GM08714 (cell line): ENCODE results near the gene RPGRIP1L.
"Not testable (repeated sequence)": the region's sequence is repeated elsewhere in the genome, so short reads cannot be mapped to it uniquely, and the experiment has no call there.

ENCODE experiments used
- H3K4me3 ChIP-seq: fragments of 200-500 bp; sonication (Bioruptor generic); 2 replicates; pipeline ENCODE4 v1.5.1; 2014; ENCODE audit warnings: mild to moderate bottlenecking, low read length, inconsistent platforms
- ZNF274 ChIP-seq: IDR thresholded peaks from 2 replicates; pipeline ENCODE4 v1.6.1; 2012; ENCODE audit warnings: mild to moderate bottlenecking, low read depth, low read length

Gene RPGRIP1L

DNA sequence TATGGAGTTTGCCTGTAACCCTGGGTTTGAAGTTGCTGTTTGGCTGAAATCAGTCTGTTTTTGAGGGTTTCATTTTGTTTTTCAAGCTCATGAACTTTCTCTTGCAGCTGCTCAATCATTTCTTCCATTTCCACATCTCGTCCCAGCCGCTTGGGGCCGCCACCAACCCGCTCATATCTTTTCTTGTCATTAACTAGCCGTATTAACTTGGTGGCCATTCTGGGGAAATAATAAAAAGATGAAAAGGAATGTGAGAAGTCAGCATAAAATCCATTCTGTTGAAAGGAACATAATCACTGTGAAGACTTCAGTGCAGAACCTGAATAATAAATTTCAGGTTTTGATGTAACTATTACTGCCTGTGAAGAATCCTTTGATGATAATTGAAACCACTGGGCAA, 11.5 kb downstream of the RPGRIP1L start:
- TF ChIP-seq ZNF274, result no peak
- H3K4me3 ChIP-seq, result no peak overlapping the region

DNA sequence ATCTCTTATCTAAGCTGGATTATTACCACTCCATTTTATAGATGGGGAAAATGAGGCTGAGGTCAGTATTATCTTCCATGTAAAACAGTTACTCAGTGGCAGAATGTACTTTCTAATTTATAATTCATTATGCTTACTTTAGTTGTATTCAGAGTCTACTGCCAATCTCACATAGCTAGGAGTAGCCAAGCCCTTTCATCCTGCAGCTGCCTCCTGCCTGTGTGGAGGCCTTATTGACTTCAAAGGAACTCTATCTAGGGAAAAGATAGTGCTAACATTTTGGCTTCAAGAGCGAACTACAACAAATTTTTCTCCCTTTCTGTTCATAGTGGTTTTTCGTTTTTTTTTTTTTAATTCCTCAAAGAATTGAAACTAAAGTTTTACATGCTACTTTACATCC, 12.9 kb downstream of the RPGRIP1L start:
- no peak for TF ChIP-seq ZNF274
- H3K4me3 ChIP-seq, result no peak overlapping the region

DNA sequence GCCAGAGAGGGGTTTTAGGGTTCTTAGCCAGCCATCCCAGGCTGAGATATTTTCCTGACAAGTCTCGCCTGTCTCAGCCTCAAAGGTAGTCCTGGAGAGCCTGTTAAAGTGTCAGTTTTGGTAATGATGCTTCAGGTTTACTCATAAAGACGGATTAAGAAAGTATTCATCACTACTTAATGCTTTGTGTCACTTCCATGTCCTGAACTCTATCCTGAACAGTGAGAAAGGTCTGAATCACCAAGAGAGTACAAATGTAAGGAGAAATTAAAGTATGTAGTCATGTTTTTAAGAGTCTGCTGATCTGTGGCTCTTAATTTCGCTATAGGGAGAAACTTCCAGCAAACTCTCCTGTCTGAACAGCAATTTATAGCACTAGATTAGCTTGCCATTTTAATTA, 14.0 kb downstream of the RPGRIP1L start:
- no peak for TF ChIP-seq ZNF274
- H3K4me3 ChIP-seq, result no peak overlapping the region

DNA sequence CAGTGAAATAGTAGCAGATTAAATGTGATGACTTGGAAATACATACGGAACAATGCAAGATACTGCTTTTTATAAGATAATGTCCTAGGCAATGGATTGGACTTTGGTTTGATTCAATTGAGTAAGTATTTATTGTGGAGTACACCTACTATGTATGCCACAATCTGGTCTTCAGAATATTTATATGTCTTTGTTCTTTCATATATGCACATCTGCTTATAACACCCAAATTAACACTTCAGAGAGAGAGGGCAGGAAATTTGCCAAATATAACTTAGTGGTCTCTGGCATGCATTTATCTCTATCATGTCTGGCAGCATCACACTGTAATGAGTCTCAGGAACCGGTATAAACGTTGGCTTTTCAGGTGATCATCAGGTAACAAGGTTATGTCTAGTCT, 16.9 kb downstream of the RPGRIP1L start:
- no peak for TF ChIP-seq ZNF274
- H3K4me3 ChIP-seq, result no peak overlapping the region

DNA sequence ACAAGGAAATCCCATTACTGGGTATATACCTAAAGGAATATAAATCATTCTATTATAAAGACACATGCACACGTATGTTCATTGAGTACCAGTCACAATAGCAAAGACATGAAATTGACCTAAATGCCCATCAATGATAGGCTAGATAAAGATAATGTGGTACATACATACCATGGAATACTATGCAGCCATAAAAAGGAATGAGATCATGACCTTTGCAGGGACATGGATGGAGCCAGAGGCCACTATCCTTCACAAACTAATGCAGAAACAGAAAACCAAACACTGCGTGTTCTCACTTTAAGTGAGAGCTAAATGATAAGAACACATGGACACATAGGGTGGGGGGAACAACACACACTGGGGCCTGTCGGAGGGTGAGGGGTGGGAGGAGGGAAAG, 18.3 kb downstream of the RPGRIP1L start:
- H3K4me3 ChIP-seq, result not testable (repeated sequence)

DNA sequence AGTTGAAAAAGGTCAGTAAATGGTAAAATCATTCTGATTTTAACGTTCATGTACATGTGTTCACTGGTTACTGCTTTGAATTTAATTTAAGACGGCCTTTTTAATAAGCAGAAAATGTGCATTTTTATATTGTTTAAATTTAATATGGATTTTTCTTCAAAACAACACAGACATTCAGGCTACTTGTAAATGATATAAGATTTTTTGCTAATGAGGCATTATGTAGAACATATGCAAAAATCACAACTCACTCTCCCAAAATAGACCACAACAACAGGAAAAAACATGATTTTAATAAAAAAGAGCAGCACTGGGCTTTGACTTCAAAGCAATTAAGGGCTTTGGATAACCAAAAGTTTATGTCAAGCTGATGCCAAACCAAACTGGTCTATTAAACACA, 22.3 kb downstream of the RPGRIP1L start:
- no peak for TF ChIP-seq ZNF274
- H3K4me3 ChIP-seq, result no peak overlapping the region

DNA sequence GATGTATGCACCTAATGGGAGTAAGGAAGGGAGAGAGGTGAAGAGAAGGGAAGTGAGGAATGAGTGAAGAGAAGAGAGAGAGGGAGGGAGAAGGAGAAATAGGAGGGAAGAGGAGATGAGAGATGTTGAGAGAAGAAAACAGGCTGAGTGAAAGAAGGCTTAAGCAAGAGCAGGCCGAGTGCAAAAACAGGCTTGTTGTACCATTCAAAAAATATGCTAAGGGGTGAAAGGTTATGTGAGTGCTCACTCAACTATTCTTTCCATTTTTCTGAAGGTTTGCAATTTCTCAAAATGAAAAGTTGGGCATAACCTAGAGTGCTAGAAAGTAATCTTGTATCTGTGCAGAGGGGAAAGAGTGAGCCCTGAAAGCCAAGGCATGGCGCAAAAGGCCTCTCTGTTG, 22.9 kb downstream of the RPGRIP1L start:
- H3K4me3 ChIP-seq, result no peak overlapping the region
- no peak for TF ChIP-seq ZNF274

DNA sequence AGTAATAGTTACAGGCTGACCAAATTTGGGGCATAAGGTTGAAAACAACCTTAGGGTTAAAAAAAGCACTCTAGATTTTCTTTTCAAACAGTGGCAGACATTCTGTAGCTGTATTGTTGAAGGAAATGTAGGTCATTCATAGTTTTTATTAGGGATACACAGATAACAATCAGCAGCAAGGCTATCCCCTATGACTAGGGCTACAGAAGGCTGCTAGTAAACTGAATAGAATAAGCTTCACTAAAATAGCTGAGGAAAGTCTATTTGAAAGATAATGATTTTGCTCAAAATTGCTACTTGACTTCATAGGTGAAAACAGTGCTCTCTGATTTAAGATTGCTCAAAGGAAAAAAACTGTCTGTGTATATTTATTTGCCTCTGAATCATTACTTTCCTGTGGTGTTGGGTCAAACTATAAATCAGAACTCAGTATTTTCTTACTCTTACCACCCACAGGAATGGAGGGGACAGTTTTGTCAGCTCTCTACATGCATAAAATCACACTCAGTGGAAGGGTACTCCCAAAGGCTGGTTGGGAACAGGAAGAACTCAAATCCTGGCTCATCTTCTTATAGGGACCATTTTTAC, 24.8 kb downstream of the RPGRIP1L start:
- TF ChIP-seq ZNF274, result no peak
- no peak overlapping the region for H3K4me3 ChIP-seq

DNA sequence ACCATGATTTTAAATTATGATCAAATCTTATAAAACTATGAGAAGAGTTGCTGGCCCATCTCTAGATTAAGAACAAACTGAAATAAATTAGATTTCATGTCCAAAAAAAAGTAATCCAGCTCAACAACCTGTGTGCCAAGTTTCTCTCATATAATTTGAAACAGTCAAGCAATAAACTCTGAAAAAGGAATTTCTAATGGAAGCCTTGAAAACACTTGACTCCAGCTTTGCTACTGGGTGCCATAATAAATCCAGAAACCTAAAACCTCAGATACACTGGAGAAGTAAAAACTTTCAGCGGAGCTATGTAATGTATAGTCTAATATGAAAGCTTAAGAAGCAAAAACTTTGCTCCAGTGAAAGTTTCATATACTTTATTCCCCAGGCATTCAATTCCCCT, 25.5 kb downstream of the RPGRIP1L start:
- TF ChIP-seq ZNF274, result no peak
- no peak overlapping the region for H3K4me3 ChIP-seq

DNA sequence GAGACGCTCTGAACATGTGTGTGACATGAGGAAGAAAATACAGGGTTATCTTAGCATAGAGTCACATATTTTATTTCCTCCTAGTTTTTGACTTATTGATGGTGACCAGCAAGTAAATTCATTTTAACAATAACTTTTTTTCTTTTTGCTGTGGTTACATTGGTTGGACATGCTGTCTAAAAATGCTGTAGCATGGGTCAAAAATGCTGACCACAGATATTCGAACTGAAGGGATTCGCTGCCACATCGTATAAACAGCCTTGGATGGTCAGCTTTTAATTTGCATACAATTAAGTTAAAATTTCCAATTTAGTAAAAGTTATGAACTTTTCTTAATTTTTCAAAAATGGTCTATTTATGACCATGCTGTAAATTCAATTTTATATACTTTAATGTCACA, 30.5 kb downstream of the RPGRIP1L start:
- TF ChIP-seq ZNF274, result no peak

DNA sequence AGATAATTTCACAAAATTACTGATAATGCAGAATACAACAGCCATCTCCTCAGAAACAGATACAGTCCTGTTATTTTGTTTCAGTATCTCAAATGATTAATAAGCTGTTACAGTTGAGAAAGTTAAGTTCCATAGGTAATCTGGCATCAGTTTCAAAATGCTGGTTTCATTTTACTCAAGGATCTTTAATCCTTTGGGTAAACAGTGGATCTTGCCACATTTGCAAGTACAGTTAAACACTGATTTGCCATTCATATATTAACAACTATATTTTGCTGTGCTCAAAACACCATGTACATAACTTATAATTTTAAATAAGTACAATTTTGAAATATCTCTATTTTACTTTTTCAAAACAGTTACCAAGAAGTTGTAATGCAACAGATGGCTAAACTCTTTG, 31.2 kb downstream of the RPGRIP1L start:
- no peak overlapping the region for H3K4me3 ChIP-seq
- no peak for TF ChIP-seq ZNF274

More for the DNA sequence above, 30.5 kb downstream of the RPGRIP1L start:
- no peak overlapping the region for H3K4me3 ChIP-seq

DNA sequence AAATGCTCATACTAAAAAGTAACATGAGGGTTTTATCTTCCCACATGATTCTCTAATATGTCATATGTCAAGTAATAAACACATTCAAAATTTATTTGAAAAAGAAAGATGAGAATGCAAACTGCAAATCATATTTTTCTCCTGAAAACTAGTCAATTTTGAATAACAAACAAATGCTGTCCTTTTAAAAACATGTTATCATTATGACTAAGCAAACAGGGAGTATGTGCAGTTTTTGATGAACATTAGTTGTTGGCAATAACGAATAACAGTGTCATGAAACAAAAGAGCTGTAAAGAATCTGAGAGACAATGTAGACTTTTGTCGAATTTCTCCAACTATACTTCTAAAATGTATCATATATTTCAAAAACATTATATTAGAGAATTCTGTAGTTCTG, 34.8 kb downstream of the RPGRIP1L start:
- no peak for TF ChIP-seq ZNF274
- no peak overlapping the region for H3K4me3 ChIP-seq

DNA sequence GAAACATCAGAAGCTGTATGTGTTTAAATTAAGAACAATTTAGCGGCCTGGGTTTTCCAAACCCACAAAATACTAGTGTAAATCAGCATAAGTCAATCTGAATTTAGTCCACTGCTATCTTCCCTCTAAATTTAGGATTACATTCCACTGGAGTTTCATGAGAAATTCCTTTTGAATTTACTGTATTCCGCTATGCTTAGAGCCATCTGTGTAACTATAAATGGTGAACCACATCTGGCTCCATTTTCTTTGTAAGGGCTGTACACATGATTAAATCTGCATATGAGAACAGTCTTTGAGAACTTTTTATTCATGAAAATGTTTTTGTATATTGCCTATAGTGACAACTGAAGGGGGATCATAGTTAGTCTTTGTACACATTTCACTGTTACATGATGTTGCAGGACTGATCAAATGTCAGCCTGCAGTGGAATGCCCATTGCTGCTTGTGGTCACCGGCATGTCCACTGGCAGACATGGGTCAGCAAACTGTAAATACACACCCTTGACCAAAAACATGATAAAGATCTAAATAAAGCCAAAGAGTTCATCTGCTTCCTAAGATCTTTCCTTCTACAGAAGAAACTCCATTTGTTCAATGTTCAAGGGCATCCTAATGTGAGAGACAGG, 36.8 kb downstream of the RPGRIP1L start:
- no peak for TF ChIP-seq ZNF274
- H3K4me3 ChIP-seq, result no peak overlapping the region

DNA sequence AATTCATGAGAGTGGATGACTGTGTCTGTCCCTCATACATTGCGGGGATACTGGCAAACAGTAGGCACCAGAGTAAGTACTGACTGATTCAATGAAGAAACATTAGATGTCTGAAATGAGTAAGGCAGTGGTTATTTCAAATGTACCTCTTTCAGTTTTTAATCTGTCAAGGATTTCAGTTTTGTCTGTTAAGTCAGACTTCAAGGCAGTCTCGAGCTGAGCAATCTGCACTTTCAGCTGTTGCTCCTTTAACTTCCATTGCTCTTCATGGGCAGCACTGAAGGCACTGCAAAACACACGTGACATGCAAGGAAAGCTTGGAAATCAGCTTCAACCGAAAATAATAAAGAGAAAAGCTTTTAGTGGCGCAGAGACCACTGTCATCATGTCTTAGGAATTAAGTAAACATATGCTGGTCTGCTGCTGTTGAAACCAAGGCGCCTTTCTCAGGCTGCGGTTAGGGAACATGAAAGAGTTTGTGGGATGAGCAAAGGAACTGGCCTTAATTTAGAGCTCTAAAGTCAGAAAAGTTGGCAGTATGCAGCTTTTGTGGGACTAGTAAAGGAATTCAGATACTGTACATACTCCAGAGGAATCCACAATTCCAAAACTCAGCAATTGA, 38.8 kb downstream of the RPGRIP1L start:
- TF ChIP-seq ZNF274, result no peak
- H3K4me3 ChIP-seq, result no peak overlapping the region

DNA sequence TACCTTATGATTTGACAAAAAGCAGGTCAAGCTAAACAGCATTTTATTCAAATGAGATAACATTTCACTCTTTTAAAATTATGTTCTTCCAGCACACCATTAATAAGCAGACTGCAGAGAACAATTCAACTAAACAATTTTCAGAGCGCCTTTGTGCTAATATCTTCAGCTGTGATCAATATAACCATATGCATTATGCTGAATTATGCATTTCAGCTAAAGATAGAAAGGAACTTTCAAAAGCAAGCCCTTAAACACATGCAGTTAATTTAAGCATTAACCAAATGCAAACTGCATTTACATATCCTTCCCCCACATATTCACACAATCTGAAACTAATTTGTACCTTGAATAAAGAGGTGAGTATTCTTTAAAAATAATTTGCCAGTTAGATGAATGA, 41.6 kb downstream of the RPGRIP1L start:
- H3K4me3 ChIP-seq, result no peak overlapping the region
- no peak for TF ChIP-seq ZNF274

DNA sequence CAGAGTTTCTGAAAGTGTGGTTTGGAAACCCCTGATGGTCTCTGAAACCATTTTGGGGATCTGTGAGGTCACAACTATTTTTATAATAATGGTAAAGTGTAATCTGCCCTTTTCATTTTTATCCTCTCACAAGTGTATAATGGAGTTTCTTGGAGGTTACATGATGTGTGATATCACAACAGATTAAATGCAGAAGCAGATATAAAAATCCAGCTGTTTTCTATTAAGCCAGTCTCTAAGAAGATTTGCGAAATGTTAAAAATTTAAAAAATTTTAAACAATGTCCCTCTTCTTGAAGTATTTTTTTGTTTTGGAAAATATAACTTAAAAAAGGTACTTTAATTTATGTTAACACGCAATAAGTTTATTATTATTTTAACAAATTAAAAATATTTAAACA, 48.7 kb downstream of the RPGRIP1L start:
- no peak for TF ChIP-seq ZNF274
- no peak overlapping the region for H3K4me3 ChIP-seq

DNA sequence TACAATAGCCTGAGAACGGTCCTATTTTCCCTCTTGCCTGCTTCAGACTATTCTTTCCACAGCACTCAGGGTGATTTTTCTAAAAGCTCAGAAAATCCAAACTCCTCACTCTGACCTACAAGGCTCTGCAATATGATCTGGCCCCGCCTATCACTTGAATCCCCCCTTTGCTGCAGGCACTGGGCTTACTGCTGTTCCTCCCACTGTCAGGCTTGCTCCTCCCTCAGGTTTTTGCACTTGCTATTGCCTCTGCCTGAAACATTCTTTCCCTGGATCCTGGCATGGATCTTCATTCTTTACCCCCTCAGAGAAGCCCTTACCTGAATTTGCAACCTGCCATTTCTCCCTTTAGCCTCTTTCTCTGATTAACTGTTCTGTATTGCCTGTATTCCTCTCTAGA, 52.3 kb downstream of the RPGRIP1L start:
- no peak for TF ChIP-seq ZNF274
- no peak overlapping the region for H3K4me3 ChIP-seq
